Epidermal melanocyte (primary cell): ENCODE data around the gene SCAF1.
"Not testable (repeated sequence)": the region's sequence is repeated elsewhere in the genome, so short reads cannot be mapped to it uniquely, and the experiment has no call there.

ENCODE experiments used
- DNase-seq: peaks from one replicate; pipeline ENCODE4 v3.0.0; 2011; ENCODE audit warnings: low spot score; ENCODE audit not compliant: insufficient read length

Gene SCAF1

GRCh38 chr19:49616532-49616931 lies 25.5 kb upstream of the SCAF1 start:
- no peak for DNase-seq

GRCh38 chr19:49616945-49617344 lies 25.1 kb upstream of the SCAF1 start:
- no peak for DNase-seq

- DNase-seq: not testable (repeated sequence)
These were observed 24.1 kb upstream of the SCAF1 start for GRCh38 chr19:49617860-49618259.

DNA sequence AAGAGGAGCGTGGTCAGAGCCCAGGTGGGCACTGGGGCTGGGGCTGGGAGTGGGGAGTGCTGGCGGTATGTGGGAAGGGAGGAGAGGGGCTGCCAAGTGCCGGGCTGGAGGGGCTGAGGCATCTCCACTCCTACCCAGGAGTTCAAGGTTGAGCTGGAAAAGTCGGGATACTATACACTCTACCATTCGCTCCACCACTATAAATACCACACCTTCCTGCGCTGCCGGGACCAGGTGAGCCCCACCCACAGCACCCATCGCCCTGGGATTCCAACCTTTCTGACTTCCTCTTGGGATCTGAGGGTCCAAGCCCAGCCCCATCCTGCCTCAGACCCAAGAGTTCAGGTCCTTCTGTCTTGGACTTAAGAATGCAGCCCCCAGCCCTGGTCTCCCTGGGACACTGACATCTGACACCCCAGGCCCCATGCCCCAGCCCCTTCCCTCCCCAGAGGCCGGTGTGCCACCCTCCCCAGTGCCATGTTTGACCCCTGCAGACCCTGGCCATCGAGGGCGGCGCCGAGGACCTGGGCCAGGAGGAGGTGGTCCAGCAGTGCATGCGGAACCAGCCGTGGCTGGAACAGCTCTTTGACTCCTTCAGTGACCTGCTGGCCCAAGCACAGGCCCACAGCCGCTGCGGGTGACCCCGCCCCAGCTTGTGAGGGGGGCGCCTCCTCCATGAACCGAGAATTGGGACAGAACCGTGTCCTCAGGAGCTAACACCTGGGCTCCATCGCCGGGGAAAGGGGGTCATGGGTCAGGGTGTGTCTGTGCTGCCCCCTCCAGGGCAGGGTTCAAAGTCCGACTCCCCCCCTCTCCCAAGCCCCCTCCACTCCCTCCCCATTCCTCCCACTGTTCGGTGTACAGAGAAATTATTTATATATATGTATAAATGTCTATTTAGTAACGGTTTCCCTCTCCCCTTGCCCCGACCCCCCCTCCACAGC lies 16.8 kb upstream of the SCAF1 start:
- DNase-seq: no peak

GRCh38 chr19:49626226-49626625 lies 15.8 kb upstream of the SCAF1 start:
- no peak for DNase-seq

GRCh38 chr19:49629659-49630058 lies 12.3 kb upstream of the SCAF1 start:
- no peak for DNase-seq

DNA sequence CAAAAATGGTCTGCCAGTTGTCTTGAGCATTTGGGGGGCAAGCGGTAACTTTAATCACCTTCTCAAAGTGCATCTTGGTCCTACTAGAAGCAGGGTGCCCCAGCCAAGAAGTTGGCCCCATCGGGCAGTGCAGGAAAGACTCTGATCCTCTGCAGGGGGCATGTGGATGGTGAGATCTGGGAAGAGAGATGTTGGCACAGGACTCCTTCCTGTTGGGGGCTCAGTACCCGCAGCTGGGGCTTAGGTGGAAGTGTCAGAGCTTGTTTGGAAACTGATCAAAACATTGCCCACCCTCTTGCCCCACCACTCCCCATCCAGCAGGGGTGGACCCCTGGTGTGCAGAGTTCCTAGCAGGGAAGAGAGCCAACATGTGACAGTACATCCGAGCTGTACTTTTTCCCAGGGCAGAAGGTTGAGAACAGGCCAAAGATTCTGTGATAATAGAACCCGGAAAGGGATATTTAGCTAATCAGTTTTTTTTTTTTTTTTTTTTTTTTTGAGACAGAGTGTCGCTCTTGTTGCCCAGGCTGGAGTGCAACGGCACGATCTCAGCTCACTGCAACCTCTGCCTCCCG lies 10.9 kb upstream of the SCAF1 start:
- no peak for DNase-seq

- no peak for DNase-seq
These were observed 10.3 kb upstream of the SCAF1 start for GRCh38 chr19:49631610-49632192.

DNA sequence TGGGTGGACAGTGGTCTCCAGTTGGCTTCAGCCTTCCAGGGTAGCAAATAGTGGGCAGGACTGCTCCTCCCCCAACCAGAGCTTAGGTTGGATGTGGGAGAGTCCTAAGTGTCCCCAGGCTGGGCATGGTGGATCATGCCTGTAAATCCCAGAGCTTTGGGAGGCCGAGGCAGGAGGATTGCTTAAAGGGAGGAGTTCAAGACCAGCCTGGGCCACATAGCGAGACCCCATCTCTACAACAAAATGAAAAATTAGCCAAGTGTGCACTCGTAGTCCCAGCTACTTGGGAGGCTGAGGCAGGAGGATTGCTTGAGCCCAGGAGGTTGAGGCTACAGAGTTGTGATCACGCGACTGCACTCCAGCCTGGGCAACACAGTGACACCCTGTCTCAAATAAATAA lies 9.4 kb upstream of the SCAF1 start:
- DNase-seq: no peak

- not testable (repeated sequence) for DNase-seq
These were observed 8.7 kb upstream of the SCAF1 start for GRCh38 chr19:49633273-49633672.

DNA sequence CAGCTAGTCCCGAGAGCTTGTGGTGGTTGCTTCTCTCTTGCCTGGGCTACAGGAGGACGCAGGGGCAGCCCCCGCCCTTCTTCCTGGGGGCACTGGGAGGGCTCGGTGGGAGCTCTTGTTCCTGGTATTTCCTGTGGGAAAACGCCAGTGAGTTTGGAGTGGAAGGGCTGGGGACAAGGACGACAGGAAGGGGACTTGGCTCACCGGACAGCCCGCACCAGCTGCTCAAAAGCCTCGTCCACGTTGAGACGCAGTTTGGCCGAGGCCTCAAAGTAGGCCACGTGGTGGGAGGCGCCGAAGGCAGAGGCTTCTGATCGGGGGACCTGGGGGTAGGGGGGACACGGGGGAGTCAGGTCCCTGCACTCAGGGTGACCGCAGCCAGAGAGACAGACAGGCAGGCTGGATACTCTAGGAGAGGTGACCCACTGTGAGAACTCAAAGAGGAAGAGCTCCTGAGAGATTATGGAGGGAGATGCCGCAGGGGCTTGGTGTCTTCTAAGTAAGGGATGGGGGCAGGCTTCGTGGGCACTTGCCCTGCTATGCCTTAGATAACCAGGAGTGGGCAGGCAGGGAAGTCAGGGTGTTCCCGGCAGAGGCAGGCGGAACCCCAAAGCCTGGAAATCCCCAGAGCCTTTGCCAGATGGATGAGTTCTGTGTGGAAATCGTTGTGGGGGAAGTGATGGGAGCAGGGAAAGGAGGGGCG lies 6.3 kb upstream of the SCAF1 start:
- DNase-seq: no peak

DNA sequence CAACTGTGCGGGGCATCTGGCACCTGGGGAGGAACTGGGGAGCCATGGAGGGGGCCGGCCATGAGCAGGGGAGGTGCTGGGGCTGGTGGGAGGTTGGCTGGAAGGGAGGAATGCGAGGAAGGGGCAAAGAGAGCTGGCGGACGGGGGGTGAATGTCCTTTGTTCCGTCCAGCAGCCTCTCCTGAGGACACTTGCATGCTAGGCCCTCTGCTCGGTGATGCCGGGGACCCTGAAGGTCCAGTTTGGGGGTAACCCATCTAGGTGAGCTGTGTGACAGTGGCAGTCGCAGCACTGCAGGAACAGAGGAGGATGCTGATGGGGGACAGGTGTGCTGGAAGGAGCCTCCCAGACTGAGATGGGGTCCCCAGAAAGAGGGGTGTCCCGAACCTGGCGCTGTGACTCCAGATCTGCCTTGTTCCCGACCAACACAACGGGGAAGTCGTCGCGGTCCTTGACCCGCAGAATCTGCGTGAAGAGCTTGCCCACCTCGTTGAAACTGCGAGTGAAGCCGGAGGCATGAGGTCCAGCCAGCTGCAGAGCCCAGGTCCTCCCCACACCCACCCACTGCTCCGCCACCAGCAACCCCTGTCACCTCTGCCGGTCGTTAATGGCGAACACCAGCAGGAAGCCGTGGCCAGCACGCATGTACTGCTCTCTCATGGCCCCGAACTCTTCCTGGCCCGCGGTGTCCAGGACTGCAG lies 5.6 kb upstream of the SCAF1 start:
- no peak for DNase-seq

DNA sequence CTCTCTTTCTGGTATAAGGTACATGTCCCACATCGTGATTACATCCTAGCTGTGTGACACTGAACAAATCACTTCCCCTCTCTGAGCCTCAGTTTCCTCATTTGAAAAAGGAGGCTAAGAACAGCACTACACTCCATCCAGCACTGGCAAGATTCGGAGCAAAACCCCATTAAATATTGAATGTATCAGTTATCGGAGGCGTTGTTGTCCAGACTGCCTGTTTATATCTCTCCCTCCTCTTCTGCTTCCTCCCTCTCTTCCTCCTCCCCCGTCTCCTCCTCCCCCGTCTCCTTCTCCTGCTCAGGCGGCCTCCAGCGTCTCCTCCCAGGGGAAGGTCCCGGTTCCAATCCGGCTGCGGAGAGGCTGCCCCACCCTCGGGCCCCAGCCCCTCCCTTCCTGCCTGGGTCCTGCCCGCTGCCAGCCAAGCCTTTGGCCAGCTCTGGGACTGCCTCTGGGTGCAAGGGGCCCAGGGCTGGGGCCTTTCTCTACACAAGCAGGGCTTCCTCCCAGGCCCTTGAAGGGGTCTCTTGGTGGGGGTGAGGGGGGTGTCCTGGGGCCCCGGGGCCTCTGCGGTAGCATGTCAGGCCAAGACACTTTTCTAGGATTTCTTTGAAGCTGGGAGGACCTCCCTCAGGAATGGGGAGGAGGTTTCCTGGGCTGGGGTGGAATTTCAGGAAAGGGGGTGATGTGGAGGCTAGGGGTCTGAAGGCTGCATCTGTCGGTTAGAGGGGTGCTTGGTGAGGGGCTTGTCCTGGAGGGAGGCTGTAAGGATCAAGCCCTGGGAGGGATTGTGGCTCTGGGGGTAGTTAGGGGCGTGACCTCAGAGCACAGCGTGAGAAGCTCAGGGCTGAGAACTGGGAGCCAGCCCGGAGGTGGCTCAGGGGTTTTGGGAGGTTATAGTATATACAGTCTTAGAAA lies 3.9 kb upstream of the SCAF1 start:
- DNase-seq: peak; percentile 81

GRCh38 chr19:49639401-49640112 lies 2.5 kb upstream of the SCAF1 start:
- no peak for DNase-seq

DNA sequence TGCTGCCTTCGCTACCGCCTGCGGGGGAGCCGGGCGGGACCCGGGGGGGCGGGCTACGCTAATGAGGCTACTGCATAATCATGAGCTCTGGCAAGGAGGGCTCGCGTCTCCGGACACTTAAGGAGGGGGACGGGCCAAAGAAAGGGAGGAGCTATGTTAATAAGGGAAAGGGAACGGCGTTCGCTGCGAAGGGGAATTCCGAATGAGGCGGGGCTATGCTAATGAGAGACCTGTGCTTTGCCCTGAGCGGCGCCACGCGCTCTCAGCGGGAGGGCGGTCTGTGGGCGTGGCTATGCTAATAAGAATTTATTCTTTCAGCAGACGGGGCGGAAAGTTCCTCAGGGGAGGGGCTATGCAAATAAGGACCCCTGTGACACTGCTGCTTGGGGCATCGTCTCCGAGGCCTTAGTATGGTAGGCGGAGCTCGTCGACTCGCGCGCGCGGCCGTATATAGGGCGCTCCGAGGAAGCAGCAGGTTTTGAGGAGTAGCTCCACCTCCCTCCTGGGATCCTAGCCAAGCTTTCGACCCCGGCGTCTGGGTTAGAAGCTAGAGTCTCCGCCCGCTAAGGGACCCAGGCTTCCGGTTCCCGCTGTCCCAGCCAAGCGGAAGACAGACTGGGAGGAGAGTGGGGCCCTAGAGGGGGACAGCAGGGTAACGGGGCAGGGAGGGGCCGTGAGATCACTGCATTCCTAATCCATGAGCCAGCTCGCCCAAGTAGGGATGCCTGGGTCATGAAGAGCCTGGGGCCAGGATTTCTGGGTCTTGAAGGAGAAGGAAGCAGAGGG lies 1.7 kb upstream of the SCAF1 start, which contains the start of gene RRAS:
Gene RRAS, minus strand, starts transcription at position 31 of the 786 bp plus-strand sequence. CDS start 45 bp downstream, outside the sequence.
- DNase-seq: peak; percentile 95

- no peak for DNase-seq
These were observed 555 bp downstream of the SCAF1 start for GRCh38 chr19:49642492-49643035.

DNA sequence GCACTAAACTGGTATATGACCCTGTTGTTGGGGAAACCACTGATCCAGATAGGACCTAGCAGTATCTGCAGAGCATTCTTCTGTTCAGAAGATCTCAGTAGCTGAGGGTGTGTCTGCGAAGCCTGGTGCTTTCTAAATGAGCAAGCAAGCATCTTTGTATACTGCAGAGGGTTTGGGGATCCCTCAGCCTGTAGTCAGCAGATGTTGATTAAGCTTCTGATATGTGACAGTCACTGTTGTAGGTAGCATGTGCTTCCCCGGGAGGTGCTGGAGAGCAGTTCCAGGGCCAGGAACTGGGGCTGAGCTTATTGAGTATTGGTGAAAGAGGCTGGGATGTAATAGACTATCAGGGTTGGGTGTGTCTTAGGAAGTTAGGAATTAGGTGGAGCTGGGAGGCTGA lies 1.5 kb downstream of the SCAF1 start:
- DNase-seq: no peak

GRCh38 chr19:49645592-49645991 lies 3.6 kb downstream of the SCAF1 start:
- DNase-seq: no peak
